ENCODE data around the gene PRKAA2.

PRKAA2 gene

DNA sequence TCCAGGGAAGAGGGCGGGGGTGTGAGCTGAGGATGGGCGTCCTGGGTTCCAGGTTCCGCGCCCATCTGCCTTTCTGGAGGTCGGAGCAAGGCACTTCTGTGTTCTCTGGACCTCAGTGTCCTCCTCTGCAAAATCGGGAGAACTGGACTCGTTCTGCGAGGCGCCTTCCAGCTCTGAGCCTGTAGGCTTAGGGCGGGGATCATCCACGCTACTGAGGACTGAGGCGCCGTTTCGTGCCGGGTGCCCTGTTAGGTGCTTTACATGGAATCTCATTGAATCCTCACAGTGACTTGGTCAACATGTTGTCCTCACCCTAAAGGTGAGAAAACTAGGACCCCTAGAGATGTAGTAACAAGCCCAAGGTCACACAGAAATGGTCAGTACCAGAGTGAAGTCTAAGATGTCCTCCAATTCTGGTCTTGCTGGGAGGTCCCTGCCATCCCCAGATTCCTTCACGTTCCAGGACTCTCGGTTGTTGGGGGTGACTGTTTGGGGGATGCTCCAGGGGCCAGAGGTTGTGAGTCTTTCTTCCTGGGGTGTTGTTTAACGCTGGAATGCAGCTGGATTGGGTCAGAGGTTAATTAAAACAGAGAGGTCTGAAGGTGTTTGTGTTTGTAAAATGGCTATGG, 677 bp downstream of the PRKAA2 start:
- H3K4me1 ChIP-seq (ENCODE audit: insufficient read depth, poor library complexity, severe bottlenecking) = no peaks in the 10 kb centered on the region
- peak; percentile 58 for ATAC-seq (ENCODE audit: low read depth)
- DNase-seq (ENCODE audit: low spot score) = no peak
- H3K36me3 ChIP-seq (ENCODE audit: low read depth) = no peaks in the 10 kb centered on the region
- H3K27ac ChIP-seq (ENCODE audit: poor library complexity, severe bottlenecking) = no peak overlapping the region
- TF ChIP-seq, protein P1, sequence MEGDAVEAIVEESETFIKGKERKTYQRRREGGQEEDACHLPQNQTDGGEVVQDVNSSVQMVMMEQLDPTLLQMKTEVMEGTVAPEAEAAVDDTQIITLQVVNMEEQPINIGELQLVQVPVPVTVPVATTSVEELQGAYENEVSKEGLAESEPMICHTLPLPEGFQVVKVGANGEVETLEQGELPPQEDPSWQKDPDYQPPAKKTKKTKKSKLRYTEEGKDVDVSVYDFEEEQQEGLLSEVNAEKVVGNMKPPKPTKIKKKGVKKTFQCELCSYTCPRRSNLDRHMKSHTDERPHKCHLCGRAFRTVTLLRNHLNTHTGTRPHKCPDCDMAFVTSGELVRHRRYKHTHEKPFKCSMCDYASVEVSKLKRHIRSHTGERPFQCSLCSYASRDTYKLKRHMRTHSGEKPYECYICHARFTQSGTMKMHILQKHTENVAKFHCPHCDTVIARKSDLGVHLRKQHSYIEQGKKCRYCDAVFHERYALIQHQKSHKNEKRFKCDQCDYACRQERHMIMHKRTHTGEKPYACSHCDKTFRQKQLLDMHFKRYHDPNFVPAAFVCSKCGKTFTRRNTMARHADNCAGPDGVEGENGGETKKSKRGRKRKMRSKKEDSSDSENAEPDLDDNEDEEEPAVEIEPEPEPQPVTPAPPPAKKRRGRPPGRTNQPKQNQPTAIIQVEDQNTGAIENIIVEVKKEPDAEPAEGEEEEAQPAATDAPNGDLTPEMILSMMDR (IDR thresholded peaks at IDR 0.05; ENCODE audit: poor library complexity, severe bottlenecking) = no peak
- H3K4me3 ChIP-seq (ENCODE audit: severe bottlenecking) = peak overlapping the region; percentile 69
- H3K9me3 ChIP-seq (ENCODE audit: severe bottlenecking) = no peaks in the 10 kb centered on the region
- H3K27me3 ChIP-seq (ENCODE audit: insufficient read depth, poor library complexity, severe bottlenecking) = peaks cover 5% of the 10 kb centered on the region

DNA sequence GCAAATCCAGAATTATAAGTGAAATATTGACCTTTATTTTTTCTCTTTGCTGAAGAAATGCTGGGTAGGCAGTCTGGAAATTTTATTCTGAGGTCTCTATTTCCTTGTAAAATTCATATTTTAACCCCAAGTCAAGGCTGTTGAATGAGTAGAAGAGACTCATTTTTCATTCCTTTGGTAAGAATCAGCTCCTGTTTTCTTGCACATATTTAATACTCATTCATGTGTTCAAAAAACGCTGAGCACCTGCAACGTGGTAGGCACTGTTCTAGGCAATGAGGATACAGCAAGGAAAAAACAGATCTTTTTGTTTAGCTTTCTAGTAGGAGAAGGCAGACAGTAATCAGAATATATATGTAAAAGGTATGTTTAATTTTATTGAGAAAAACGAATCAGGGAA, 1.5 kb downstream of the PRKAA2 start:
- H3K36me3 ChIP-seq (ENCODE audit: low read depth) = no peaks in the 10 kb centered on the region
- no peak overlapping the region for H3K27ac ChIP-seq (ENCODE audit: poor library complexity, severe bottlenecking)
- no peaks in the 10 kb centered on the region for H3K9me3 ChIP-seq (ENCODE audit: severe bottlenecking)
- TF ChIP-seq, protein P1 (IDR thresholded peaks at IDR 0.05; ENCODE audit: poor library complexity, severe bottlenecking) = no peak
- no peaks in the 10 kb centered on the region for H3K4me1 ChIP-seq (ENCODE audit: insufficient read depth, poor library complexity, severe bottlenecking)
- peaks cover 5% of the 10 kb centered on the region for H3K27me3 ChIP-seq (ENCODE audit: insufficient read depth, poor library complexity, severe bottlenecking)
- no peak overlapping the region for H3K4me3 ChIP-seq (ENCODE audit: severe bottlenecking)
- ATAC-seq (ENCODE audit: low read depth) (no peak), DNase-seq (ENCODE audit: low spot score) (no peak)

DNA sequence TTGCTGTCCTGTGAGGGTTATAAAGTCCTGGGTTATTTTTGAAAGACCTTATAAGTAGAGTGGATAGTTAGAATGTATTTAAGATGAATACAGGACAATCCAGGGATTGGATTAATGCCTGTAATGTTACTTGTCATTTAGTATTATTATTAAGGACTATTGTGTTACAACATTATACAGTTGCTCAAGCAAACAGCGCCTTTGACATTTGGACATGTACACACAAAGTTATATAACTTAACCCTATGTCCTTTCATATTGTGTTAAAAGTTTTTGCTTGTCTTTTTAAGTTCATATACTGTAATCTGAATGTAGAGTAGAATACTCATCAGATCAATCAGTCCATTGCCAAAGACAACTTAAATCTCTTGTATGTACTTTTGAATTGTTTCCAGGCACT, 2.0 kb downstream of the PRKAA2 start:
- peaks cover 5% of the 10 kb centered on the region for H3K27me3 ChIP-seq (ENCODE audit: insufficient read depth, poor library complexity, severe bottlenecking)
- H3K9me3 ChIP-seq (ENCODE audit: severe bottlenecking) = no peaks in the 10 kb centered on the region
- no peaks in the 10 kb centered on the region for H3K36me3 ChIP-seq (ENCODE audit: low read depth)
- ATAC-seq (ENCODE audit: low read depth) (no peak), DNase-seq (ENCODE audit: low spot score) (no peak)
- H3K4me1 ChIP-seq (ENCODE audit: insufficient read depth, poor library complexity, severe bottlenecking) = no peaks in the 10 kb centered on the region
- no peak overlapping the region for H3K4me3 ChIP-seq (ENCODE audit: severe bottlenecking)
- no peak overlapping the region for H3K27ac ChIP-seq (ENCODE audit: poor library complexity, severe bottlenecking)
- TF ChIP-seq, protein P1 (IDR thresholded peaks at IDR 0.05; ENCODE audit: poor library complexity, severe bottlenecking) = no peak

DNA sequence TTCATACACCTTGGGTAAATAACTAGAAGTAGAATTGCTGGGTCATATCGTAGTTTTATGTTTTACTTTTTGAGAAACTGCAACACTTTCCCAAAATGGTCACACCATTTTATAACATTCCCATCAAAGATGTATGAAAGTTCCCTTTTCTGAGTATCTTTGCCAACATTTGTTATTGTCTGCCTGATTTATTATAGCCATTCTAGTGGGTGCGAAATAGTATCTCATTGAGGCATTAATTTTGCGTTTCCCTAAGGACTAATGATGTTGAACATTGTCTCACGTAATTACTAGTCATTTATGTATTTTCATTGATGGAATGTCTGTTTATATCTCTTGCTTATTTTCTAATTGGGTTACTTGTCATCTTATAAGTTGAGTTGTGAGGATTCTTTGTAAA, 3.4 kb downstream of the PRKAA2 start:
- no peaks in the 10 kb centered on the region for H3K9me3 ChIP-seq (ENCODE audit: severe bottlenecking)
- no peak for ATAC-seq (ENCODE audit: low read depth)
- H3K27me3 ChIP-seq (ENCODE audit: insufficient read depth, poor library complexity, severe bottlenecking) = peaks cover 3% of the 10 kb centered on the region

More for the DNA sequence above, 3.4 kb downstream of the PRKAA2 start:
- Histone ChIP-seq H3K4me3 (ENCODE audit: severe bottlenecking) (no peak overlapping the region), H3K4me1 (ENCODE audit: insufficient read depth, poor library complexity, severe bottlenecking) (no peaks in the 10 kb centered on the region), H3K27ac (ENCODE audit: poor library complexity, severe bottlenecking) (no peak overlapping the region), H3K36me3 (ENCODE audit: low read depth) (no peaks in the 10 kb centered on the region)
- TF ChIP-seq, protein P1 (IDR thresholded peaks at IDR 0.05; ENCODE audit: poor library complexity, severe bottlenecking) = no peak
- no peak for DNase-seq (ENCODE audit: low spot score)
